ENCODE results near the gene RNF182.
"Not testable (repeated sequence)": the region's sequence is repeated elsewhere in the genome, so short reads cannot be mapped to it uniquely, and the experiment has no call there.

Gene RNF182

DNA sequence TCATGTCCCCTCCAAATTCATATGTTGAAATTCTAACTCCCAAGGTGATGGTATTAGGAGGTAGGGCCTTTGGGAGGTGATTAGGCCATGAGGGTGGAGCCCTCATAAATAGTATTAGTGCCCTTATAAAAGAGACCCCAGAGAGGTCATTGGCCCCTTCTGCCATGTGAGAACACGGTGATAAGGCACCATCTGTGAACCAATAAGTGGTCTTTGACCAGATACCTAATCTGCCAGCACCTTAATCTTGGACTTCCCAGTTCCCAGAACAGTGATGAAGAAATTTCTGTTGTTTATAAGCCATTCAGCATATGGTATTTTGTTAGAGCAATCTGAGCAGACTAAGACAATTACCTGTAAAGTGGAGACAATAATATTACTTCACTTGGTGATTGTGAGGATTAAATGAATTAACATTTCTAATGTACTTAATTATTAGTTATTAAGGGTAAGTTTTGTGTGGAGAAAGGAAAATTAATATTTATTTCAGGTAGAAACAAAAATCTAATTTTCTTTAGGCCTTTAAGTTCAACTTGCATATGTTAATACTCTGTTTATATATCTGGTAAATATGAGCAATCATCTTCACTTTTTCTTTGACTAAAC is 7.1 kb downstream of the RNF182 start:
- no peak for DNase-seq (ENCODE audit: low read depth, low spot score)
- TF ChIP-seq, protein P1, sequence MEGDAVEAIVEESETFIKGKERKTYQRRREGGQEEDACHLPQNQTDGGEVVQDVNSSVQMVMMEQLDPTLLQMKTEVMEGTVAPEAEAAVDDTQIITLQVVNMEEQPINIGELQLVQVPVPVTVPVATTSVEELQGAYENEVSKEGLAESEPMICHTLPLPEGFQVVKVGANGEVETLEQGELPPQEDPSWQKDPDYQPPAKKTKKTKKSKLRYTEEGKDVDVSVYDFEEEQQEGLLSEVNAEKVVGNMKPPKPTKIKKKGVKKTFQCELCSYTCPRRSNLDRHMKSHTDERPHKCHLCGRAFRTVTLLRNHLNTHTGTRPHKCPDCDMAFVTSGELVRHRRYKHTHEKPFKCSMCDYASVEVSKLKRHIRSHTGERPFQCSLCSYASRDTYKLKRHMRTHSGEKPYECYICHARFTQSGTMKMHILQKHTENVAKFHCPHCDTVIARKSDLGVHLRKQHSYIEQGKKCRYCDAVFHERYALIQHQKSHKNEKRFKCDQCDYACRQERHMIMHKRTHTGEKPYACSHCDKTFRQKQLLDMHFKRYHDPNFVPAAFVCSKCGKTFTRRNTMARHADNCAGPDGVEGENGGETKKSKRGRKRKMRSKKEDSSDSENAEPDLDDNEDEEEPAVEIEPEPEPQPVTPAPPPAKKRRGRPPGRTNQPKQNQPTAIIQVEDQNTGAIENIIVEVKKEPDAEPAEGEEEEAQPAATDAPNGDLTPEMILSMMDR (IDR thresholded peaks at IDR 0.05; ENCODE audit: insufficient read depth, low read length, missing control alignments): no peak
- POLR2A ChIA-PET: no interaction called here
- no peak overlapping the region for H3K4me3 ChIP-seq (ENCODE audit: low read depth, low read length)
- CTCF ChIA-PET: no interaction called here

DNA sequence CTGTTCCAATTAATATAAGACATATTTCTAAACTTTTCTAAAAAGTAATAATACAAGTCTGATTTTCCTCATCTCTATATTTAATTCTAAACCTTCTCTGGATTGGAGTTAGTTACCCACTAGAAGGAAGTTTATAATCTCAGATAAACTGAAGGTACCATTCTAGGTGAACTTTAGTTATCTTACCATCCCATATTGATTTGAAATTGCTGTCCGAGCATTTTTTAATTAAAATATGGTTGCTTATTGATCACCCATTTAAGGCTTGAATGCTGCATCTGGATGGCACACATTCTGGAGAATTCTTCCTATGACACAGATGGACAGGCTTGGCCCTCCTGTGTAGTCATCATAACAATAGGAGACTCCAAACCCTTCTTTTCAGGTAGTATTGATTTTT is 8.0 kb downstream of the RNF182 start:
- ChIA-PET CTCF (no interaction called here), POLR2A (no interaction called here)

DNA sequence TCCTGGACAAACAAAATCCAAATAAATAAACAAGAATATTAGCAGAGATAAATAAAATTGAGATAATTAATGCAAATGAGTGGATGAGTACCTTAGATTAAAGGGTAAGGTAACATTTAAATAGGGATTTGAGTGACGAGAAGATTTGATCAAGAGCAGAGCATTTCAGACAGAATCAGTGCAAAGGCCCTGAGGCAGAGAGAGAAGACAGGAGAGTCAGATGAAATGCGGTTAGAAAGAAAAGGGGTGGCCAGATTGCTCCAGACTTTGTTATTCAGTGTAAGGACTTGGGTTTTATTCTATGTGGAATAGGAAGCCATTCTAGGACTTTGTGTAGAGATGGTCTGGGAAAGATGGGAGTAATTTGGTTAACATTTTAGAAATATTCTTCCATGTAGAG is 10.0 kb downstream of the RNF182 start:
- H3K4me3 ChIP-seq (ENCODE audit: low read depth, low read length): no peak overlapping the region
- CTCF ChIA-PET: interaction anchor here (0.7 to 1.6 kb wide), 3 partner anchors 21 to 131 kb away, joined by 3 to 4 read pairs (median 3); no protein-coding TSS in a partner anchor
- no peak for DNase-seq (ENCODE audit: low read depth, low spot score)
- TF ChIP-seq, protein P1 (IDR thresholded peaks at IDR 0.05; ENCODE audit: insufficient read depth, low read length, missing control alignments): no peak
- POLR2A ChIA-PET: no interaction called here

More for the DNA sequence above, 8.0 kb downstream of the RNF182 start:
- no peak overlapping the region for H3K4me3 ChIP-seq (ENCODE audit: low read depth, low read length)
- DNase-seq (ENCODE audit: low read depth, low spot score): no peak
- TF ChIP-seq, protein P1 (IDR thresholded peaks at IDR 0.05; ENCODE audit: insufficient read depth, low read length, missing control alignments): no peak

DNA sequence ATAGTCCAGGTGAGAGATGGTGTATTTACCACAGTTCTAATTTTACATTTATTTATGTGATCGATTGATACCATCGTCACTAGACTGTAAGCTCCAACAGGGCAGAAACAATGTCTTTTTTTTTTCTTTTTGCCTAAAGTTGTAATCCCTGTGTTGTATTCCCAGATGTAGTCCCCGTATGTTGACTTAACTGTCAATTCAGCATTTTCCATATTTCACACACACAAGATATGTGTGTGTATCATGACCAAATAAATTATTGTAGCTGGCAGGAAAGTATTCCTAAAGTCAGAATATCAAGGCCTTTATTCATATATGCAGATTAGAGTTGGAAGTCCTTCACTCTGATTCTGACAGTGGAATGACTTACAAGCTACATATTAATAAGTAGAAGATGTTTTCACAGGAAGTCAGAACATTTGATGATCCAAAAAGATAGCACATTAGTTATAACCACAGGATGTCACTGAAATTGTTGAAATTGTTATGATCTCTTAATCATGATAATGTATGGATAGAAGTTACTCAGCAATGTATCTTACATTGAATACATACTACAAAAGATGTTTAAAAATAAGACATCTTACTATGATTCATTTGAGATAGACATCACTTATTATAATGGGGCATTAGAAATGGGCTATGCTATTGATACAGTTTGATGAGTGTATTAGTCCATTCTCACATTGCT is 10.6 kb downstream of the RNF182 start:
- CTCF ChIA-PET: interaction anchor here (0.5 kb wide), 1 partner anchor 23 kb away, joined by 3 read pairs; no protein-coding TSS in a partner anchor

DNA sequence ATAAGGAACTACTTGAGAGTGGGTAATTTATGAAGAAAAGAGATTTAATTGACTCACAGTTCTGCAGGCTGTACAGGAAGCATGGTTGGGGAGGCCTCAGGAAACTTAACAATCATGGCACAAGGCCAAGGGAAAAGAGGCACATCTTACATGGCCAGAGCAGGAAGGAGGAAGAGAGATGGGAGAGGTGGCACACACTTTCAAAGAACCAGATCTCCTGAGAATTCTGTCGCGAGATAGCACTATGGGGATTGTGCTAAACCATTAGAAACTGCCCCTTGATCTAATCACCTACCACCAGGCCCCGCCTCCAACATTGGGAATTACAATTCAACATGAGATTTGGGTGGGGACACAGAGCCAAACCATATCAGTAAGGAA is 11.1 kb downstream of the RNF182 start:
- CTCF ChIA-PET: interaction anchor here (0.5 to 1.7 kb wide), 2 partner anchors 23 to 27 kb away, joined by 3 to 5 read pairs; no protein-coding TSS in a partner anchor
- POLR2A ChIA-PET; H3K4me3 ChIP-seq (ENCODE audit: low read depth, low read length); DNase-seq (ENCODE audit: low read depth, low spot score): not testable (repeated sequence)

More for the DNA sequence above, 10.6 kb downstream of the RNF182 start:
- TF ChIP-seq, protein P1 (IDR thresholded peaks at IDR 0.05; ENCODE audit: insufficient read depth, low read length, missing control alignments): no peak
- no peak overlapping the region for H3K4me3 ChIP-seq (ENCODE audit: low read depth, low read length)
- POLR2A ChIA-PET: no interaction called here
- DNase-seq (ENCODE audit: low read depth, low spot score): no peak

DNA sequence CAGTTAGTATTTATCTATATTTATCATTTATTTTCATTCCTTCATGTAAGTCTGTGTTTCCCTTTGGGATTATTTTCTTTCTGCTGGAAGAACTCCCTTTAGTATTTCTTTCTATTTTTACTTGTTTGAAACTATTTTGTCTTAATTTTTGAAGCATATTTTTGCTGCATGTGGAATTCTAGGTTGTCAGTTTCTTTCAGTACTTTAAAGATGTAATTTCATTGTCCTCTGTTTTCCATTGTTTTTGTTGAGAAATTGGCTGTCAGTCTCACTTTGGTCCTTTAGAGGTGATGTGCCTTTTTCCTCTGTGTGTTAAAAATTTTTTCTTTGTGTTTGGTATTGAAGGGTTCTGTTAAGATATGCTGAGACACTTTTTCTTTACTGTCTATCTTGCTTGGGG is 17.1 kb downstream of the RNF182 start:
- CTCF ChIA-PET: no interaction called here

More for the DNA sequence above, 17.1 kb downstream of the RNF182 start:
- TF ChIP-seq, protein P1 (IDR thresholded peaks at IDR 0.05; ENCODE audit: insufficient read depth, low read length, missing control alignments): no peak
- H3K4me3 ChIP-seq (ENCODE audit: low read depth, low read length): no peak overlapping the region
- DNase-seq (ENCODE audit: low read depth, low spot score): no peak
- POLR2A ChIA-PET: interaction anchor here (0.6 kb wide), 1 partner anchor 54 kb away, joined by 3 read pairs; no protein-coding TSS in a partner anchor
